ENCODE measurements around the gene LYG1.
"Not testable (repeated sequence)": the region's sequence is repeated elsewhere in the genome, so short reads cannot be mapped to it uniquely, and the experiment has no call there.

Gene LYG1

DNA sequence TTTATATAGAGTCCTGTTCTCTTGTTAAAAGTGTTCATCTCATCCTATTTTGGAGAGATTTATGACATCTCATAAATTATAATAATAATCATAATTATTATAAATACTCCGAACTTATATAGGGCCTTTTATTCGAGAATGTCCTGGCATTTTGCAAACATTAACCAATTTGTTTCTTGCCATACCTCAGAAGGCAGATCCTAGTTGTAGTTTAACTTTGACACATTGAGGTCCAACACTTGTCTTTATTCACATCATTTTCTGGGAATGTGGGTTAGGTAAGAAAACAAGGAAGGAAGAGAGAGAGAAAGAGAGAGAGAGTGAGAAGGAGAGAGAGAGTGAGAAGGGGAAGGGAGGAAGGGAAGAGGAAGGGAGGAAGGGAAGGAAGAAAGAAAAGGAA, at the start of gene LYG1:
Gene LYG1, minus strand, starts transcription at position 101 of the 400 bp plus-strand sequence. CDS start 5,527 bp downstream, outside the sequence.
- not testable (repeated sequence) for DNase-seq

- no peak for DNase-seq
Measured at GRCh38 chr2:99350194-99350593, 49.2 kb upstream of the LYG1 start.

GRCh38 chr2:99348173-99348572, 47.2 kb upstream of the LYG1 start:
- DNase-seq, result no peak

DNA sequence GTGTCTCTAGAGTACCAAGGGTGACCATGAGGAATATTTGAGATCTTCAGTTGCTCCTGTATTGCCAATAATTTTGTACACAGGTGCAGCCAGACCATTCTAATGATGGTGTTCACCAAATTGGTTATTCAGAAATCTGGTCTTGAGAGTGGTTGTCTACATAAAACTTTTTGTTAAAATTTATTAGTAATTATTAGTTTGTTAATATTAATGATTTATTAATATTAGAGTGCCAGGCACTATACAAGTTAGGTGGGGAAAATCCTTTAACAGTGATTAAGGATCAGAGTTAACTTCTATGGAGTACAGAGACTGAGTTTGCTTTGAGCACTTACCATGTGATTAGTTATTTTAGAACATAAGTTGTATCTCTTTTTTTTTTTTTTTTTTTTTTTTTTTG, 45.2 kb upstream of the LYG1 start:
- DNase-seq, result no peak

DNA sequence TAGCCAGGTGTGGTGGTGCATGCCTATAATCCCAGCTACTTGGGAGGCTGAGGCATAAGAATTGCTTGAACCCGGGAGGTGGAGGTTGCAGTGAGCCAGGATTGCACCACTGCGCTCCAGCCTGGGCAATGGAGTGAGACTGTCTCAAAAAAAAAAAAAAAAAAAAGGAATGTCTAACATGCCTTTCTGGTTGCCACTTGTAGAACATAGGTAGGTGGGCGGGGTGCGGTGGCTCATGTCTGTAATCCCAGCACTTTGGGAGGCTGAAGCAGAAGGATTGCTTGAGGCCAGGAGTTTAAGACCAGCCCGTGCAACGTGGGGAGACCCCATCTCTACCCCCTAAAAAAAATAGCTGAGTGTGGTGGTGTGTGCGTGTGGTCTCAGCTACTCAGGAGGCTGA, 44.4 kb upstream of the LYG1 start:
- not testable (repeated sequence) for DNase-seq

DNA sequence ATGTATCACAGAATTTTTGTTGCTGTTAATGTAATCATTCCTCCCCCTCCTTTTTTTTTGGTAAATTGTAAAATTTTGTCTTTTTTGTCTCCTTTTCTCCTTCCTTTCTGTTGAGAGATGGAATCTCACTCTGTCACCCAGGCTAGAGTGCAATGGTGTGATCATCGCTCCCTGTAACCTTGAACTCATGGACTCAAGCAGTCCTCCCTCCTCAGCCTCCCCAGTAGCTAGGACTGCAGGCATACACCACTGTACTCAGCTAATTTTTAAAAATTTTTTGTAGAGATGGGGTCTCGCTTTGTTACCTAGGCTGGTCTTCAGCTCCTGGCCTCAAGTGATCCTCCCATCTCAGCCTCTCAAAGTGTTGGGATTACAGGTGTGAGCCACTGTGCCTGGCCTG, 41.5 kb upstream of the LYG1 start:
- no peak for DNase-seq

- no peak for DNase-seq
Measured at GRCh38 chr2:99340669-99341236, 39.8 kb upstream of the LYG1 start.

DNA sequence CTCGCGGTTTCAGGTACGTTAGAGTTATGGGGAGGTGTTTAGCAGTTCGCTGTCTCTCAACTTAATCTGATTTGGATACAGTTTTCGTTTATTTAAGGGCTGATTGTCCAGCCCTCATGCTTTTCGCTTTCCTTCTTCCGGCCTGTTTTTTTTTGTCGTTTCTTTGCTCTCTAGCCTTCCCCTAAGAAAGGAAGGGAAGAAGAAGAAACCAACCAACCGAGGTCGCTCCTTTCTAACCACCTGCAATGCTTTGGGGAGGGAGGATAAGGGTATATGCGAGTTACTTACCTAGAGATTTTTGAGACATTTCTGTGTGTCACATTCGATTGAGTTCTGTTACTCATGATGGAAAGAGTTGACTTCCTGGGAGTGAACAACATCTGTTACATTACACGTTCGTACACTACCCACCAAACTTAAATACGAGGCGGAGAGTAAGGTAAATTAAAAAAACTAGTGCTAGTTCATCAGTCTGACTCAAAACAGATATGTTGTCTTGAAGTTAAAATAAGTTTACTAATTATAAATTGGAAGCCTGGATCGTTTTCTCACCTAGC, 37.1 kb upstream of the LYG1 start:
- no peak for DNase-seq

- DNase-seq, result peak; percentile 91
Measured at GRCh38 chr2:99337113-99338028, 36.4 kb upstream of the LYG1 start, which contains the start of gene EIF5B. TSS of gene EIF5B (plus strand) at chr2:99337389. CDS start at chr2:99337555, 166 bp downstream.

GRCh38 chr2:99336804-99337112, 35.8 kb upstream of the LYG1 start:
- no peak for DNase-seq

DNA sequence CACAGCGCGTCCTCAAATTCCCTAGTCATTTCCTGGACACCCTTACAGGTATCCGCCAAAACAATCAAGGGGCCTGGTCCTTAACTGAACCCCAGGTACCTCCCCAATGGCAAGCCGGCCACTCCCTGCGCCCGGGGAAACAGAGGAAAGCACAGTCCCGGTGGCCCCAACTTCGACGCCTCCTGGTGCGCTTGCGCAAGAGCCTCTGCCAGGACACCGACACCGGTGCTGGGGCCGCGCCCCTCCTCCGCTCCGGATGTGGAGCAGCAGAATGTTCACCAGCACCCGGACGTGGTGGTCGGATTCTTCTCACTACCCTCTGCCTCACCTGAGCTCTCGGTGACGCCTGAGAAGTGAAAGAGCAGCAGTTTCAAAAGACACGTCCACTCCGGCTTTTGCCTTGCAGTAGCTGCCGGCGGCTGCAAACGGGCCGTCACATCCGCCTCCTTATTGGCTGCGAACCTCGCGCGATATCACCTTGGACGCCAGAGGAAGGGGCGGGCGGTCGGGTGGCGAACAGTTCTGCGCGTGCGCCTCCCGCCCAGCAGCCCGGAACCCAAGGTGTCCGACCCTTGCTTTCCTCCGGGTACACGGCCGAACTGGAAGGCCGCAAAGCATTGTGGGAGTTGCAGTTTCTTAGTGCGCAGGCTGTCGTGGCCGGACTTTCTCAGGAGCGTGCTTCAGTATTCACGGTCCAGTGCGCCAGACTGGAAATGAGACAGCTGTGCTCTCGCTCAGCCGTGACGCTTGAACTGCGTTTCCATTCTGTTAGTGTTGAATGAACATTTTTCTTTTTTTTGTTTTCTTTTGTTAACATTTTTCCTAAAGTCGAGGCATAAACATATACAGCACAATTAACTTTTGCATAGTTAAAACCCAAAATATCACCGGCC, 35.2 kb upstream of the LYG1 start, which contains the start of gene TXNDC9:
Gene TXNDC9, minus strand, starts transcription at position 423 of the 893 bp plus-strand sequence. CDS start 3,123 bp downstream, outside the sequence.
- peak; percentile 98 for DNase-seq

GRCh38 chr2:99325384-99325783, 24.4 kb upstream of the LYG1 start:
- no peak for DNase-seq

DNA sequence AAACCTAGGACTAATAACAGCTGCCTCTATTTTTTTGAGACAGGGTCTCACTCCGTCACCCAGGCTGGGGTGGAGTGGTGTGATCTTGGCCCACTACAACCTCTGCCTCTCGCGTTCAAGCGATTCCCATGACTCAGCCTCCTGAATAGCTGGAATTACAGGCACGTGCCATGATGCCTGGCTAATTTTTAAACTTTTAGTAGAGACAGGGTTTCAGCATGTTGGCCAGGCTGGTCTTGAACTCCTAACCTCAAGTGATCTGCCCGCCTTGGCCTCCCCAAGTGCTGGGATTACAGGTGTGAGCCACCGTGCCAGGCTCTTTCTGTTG, 16.8 kb upstream of the LYG1 start:
- DNase-seq, result not testable (repeated sequence)

DNA sequence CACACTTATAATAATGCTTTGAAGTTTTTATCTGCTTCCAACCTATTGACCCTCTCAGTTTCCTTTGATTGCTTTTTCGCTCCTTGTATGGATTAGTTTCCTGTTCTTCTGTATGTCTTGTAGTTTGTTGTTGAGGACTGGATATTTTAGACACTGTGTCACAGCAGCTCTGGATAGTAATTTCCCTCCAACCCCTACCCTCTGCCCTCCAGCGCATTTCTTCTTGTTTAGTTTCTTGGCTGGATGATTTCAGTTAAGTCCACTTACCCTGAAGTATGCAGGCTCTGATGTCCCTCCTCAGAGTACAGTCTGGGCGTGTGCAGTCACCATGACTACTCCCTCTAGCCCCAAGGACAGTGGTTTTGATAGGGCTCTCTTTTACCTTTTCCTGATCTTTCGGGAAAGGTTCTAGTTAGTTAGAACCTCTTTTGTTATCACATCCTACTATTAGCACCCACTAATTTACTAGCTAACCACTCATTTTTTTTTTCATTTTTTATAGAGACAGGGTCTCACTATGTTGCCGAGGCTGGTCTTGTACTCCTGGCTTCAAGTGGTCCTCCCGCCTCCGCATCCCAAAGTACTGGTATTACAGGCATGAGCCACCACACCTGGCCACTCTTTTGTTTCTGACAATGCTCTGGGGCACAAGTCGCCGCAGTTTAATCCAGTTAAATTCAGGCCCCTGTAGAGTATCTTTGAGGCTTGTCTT, 16.3 kb upstream of the LYG1 start:
- DNase-seq, result no peak

- no peak for DNase-seq
Measured at GRCh38 chr2:99299580-99299979, 1.4 kb downstream of the LYG1 start.

- no peak for DNase-seq
Measured at GRCh38 chr2:99297994-99298393, 3.0 kb downstream of the LYG1 start.

GRCh38 chr2:99285526-99285925, 15.5 kb downstream of the LYG1 start:
- DNase-seq, result no peak

GRCh38 chr2:99279969-99280695, 20.9 kb downstream of the LYG1 start:
- no peak for DNase-seq

DNA sequence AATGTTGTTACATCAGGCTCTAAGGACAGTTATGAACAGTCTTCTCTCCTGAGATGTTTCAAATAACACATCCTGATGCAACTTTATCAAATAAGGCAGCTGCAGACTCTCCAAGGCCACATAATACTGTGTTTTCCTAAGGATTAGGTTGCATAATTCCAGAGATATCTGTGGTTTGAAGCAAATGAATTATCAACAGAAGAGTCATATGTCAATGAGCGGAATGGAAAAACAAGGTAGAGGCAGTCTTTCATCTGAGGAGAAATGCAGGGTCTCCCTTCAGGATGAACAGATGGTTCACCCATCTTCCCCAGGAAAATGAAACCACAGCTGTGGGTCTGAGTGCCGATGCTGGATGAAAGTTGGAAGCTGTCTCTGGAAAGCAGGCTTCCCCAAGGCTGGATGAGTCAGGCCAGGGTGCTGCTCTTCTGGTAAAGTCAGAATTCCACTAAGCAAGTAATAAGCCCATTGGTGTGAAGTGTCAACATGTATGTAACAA, 22.2 kb downstream of the LYG1 start:
- DNase-seq, result no peak

GRCh38 chr2:99278195-99278765, 22.7 kb downstream of the LYG1 start:
- DNase-seq, result not testable (repeated sequence)

DNA sequence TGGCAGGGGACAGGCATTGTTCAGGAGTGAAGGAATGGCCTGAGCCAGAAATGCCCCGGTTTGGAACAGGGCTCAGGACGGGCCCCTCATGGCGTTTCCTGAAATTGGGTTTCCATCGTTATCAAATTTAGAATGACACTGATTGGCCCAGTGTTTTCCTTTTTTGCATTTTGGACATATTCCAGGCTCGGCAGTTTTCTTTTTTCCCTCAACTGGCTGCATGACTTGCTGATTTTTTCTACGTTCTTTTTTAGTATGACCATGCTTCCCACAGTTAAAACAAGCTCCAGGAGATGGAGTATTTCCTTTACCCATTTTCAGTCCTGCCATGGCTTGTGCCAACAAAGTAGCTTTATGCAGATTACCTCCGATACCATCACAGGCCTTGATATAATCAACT, 25.1 kb downstream of the LYG1 start:
- DNase-seq, result no peak

Data from DMS79 (cell line).